Measurements from ENCODE around the gene ACTL10.

The ACTL10 gene

DNA sequence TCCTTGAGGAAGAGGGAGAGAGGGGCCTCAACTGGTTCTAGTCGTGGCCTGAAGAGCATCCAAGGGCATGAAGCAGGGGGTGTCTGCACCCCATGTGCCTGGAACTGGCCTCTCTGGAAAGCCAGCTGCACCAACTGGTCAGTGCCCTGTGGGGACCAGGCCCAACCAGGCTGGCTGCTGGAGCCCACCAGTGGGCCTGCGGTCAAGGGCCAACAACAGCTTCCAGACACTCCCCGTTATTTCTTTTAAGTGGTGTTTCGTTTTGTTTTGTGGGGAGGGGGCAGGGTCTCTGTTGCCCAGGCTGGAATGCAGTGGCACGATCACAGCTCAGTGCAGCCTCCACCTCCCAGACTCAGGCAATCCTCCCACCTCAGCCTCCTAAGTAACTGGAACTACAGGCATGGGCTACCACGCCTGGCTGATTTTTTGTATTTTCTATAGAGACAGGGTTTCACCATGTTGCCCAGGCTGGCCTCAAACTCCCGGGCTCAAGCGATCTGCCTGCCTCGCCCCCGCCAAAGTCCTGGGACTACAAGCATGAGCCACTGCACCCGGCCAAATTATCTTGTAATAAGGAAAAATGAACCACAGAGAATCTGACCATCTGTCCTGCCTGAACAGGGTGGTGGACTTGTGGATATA, 16.5 kb upstream of the ACTL10 start:
- DNase-seq = peak; percentile 36 to 66

GRCh38 chr20:33650753-33651561, 15.8 kb upstream of the ACTL10 start:
- DNase-seq = peak; percentile 97 to 99

DNA sequence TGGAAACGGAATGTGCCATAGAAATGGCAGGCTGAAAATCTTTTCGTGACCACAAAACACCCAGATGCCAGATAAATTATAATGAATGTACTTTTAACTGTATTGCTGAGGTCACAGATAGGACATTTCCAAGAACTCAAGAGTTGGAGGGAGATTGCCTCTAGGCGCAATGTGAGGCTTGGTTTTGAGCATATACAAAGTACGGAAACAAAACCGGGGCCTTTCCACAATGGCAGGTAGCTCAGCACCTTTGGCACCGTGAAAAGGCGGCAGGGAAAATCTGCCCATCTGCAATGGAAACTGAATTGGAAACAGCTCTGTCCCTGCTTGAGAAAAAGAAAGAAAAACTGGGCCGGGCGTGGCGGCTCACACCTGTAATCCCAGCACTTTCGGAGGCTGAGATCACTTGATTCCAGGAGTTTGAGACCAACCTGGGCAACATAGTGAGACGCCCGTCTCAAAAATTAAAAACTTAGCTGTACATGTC, 15.1 kb upstream of the ACTL10 start:
- no peak for DNase-seq

GRCh38 chr20:33653218-33653899, 13.4 kb upstream of the ACTL10 start:
- peak; percentile 85 to 90 for DNase-seq

DNA sequence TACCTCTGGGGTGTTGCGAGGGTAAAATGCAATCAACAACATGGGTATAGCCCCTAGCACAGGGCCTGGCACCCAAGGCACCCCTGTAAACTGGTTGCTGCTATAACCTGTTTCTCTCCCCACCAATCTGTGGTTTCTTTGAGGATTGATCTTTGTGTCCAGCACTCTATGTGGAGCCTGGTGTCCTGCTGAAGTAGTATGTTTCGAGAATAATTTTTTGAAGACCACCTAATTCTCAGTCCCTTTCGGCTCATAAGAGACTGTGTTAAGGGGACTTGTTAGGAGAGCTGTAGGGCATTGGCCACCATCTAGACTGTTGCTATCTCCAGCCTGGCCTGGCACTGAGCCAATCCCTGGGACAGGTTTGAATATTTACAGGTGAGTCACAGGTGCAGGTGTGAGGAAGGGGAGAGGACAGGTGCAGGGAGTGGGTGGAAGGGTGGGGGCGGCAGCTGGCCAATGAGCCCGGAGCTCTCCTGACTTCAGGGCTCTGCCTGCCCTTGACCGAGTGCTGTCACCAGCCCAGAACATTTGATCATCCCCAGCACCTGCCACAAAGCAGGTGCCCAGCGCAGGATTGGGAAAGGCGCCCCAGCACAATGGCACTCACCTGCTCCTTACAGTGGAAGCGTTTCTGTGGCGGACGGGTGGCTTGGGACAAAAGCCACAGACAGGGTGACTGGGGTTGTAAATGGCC, 12.7 kb upstream of the ACTL10 start:
- no peak for DNase-seq

DNA sequence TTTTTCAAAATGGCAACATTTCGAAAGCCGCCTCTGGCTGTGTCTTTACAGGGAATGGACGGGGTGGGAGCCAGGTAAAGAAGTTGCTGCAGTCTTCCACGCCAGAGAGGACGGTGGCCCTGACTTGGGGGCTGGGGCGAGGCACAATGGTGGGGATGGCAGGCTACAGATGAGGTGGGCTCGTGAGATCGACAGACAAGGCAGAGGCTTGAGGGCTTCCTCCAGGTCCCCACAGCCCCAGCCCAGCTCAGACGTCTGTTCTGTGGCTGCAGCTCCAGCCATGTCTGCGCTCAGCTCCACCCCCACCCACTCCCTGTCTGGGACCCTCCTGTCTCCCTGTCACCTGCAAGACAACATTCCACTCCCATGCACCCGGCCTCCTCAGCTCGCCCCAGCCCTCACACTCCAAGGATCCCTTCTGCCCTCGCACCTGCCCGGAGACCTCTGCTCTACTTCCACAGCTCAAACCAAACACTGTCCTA, 12.0 kb upstream of the ACTL10 start:
- DNase-seq = no peak

GRCh38 chr20:33655164-33655563, 11.6 kb upstream of the ACTL10 start:
- no peak for DNase-seq

- no peak for DNase-seq
Measured at GRCh38 chr20:33656010-33656782, 10.5 kb upstream of the ACTL10 start.

DNA sequence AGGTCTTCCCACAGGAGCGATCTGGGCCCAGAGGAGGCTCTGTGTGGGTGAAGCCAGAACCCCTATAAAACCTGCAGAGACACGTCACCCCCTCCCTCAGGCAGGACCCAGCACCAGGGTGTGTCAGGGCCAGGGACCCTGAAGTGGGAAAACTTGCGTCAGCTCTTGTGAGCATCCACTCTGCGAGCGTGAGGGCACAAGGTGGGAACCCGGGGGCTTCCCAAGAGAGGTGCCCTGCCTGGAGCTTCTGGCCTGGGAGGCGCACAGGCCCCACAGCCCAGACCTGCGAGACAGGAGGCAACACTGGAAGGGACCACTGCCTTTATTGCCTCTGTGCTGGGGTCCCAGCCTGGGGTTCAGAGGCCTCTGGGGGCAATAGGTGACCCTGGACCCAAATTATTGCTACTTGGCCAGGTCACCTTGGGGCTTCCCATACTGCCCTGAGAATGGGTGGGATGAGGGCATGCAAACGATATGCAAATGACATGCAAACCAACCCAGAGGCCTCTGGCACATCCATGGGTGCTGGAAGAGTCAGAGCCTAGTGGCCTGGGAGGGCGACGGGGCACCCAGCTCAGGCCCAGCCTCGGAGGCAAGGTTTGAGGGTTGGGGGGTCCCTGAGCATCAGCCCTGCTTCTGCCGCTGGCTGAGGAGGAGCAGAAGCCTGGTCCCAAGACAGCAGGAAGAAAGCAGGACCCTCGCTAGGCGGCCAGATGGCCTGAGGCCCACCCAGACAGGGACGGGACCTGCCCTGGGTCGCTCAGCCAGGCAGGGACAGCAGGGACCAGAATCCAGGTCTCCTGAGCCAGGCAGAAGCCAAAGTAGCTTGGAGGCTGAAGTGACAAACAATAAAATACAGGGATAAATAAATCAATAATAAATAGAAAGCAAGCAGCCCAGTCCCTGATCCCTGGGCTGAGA, 9.7 kb upstream of the ACTL10 start:
- no peak for DNase-seq

DNA sequence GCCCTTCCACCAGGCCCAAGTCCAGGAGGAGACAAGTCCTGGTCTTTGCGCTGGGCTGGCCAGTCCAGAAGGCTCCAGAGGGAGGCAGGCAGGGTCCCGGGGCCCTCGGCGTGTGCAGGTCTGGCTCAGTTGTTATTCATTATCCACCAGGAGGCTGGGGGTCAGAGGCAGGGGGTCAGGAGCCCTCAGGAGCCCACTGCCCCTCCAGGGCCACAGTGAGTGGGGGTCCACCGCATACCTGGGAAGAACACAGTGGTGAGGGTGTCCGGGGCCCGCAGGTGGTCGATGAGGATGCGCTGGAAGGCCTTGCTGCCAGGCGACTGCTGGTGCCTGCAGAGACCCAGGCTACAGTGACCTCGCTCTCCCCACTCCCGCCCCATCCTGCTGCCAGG, 9.0 kb upstream of the ACTL10 start:
- DNase-seq = no peak

DNA sequence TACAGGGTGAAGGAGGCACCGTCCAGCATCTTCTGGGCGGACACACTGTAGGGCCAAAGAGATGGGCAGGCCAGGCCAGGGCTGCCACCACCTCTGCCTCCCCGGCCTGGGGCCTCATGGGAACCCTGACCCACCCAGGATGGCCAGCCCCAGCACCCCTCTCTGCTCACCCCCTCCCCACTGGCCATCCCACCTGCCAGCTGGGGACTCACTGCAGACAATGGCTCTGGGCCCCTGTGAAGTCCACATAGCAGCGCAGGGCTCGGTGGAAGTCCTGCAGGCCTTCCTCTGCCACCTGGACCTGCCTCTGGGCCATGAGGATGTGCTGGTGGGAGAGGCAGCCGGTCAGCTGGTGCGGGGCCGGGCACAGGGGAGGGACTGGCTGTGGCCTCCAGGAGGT, 8.2 kb upstream of the ACTL10 start:
- no peak for DNase-seq

DNA sequence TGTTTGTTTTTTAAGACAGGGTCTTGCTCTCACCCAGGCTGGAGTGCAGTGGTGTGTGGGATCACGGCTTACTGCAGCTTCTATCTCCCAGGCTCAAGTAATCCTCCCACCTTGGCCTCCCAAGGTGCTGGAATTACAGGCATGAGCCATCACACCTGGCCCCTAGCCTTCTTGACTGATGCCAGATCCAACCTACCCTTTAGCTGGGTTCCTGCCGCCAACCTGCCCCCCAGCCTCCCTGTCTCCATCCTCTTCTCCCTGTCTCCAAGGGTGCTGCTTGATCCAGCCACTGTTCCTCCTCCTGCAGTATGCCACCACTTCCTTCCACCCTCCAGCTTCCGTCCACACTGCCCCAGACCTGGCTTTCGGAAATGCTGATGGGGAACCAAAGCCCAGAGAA, 7.8 kb upstream of the ACTL10 start:
- no peak for DNase-seq

GRCh38 chr20:33659341-33660034, 7.3 kb upstream of the ACTL10 start:
- DNase-seq = no peak

GRCh38 chr20:33660035-33660684, 6.6 kb upstream of the ACTL10 start:
- no peak for DNase-seq

DNA sequence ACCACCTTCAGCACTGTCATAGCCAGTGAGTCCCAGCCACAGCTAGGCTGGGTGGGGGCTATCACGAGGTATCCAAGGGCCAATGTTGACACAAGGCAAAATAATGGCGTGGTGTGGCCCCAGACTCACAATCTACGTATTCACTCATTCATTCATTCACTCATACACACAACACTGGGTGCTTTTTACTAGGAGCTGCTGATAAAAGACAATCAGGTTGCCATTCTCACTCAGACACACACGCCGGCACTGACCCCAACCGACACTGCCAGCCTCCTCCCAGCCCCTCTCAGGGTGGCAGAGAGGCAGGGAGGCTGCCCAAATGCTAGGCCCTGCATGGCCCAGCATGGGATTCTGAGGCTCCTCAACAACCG, 6.1 kb upstream of the ACTL10 start:
- DNase-seq = no peak

GRCh38 chr20:33662172-33662571, 4.6 kb upstream of the ACTL10 start, which contains the start of gene C20orf144:
Gene C20orf144 (plus strand): TSS chr20:33662327. CDS start chr20:33662346, 19 bp downstream.
- no peak for DNase-seq

DNA sequence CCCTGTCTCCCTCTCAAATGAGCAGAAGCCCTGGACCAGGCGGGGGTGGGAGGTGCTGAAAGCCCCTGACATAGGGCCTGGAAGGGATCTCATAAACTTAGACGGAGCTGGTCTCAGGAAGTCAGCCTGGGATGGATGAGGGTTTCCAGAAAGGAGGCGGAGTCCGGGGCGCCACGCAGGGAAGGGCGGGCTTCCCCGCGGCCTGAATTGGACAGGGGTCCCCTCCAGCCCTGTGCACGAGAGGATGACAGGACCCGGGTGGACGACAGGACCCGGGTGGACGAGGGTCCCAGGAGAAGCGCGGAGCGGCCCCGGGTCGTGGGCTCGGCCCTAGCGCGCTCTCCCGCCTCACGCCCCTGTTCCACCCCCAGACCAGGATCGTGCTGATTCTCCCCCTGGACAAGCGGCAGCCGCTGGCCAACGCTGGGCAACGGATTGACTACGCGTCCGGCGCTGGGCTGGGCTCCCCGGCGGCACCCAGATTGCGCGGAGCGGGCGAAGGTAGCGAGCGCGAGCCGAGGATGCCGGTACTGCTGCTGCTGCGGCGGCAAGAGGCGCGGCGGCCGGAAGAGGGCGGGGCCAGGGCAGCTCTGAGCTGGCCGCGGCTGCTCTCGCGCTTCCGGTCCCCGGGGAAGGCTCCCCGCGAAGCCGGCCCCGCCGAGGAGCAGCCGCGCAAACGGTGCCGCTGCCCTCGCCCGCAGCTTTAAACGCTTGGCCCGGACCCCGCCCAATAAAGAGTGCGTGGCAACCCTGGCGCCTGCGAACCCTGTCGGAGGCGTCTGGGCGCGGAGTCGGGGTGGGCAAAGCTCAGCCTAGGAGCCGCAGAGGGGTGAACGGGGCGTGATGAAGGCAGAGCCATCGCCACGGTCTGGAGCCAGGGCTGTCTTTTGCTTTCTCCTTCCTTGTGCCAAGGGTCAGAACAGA, 3.3 kb upstream of the ACTL10 start:
- DNase-seq = peak; percentile 27 to 76

GRCh38 chr20:33664085-33664761, 2.5 kb upstream of the ACTL10 start:
- peak in 1 of 2 experiments; percentile 59 for DNase-seq

All from NCI-H524 (cell line).